OCI-LY7 (cell line): Measurements from ENCODE around the gene UQCC5. TPM values are rescaled to one million over a fixed set of nuclear protein-coding genes. Genes with fewer than 3 reads are reported as not detected.

ENCODE experiments used
- BruUV-seq: library from RNA; stranded (reverse); fragments of 400-500 nt; replicated peaks from 2 replicates; lab custom pipeline; 2021; lab: Mats Ljungman, UMichigan
- CTCF ChIA-PET: fragments of 300-600 bp; sonication (Branson Sonifier 250); formaldehyde crosslinking; loops from one replicate; lab custom pipeline; 2022; ENCODE audit warnings: antibody characterized with exemption; ENCODE audit not compliant: unreplicated experiment; lab: Charles Lee
- POLR2A ChIA-PET: fragments of 300-600 bp; sonication (Branson Sonifier 250); formaldehyde crosslinking; loops from one replicate; lab custom pipeline; 2022; ENCODE audit warnings: antibody characterized with exemption; lab: Charles Lee
- DNase-seq: peaks from one replicate; pipeline ENCODE4 v3.0.0-alpha.2; 2015; ENCODE audit warnings: low spot score
- H2AFZ ChIP-seq: fragments of 200-600 bp; sonication (generic), shearing (Covaris generic); 2 replicates; pipeline ENCODE4 v1.6.1; 2014; ENCODE audit warnings: mild to moderate bottlenecking, antibody characterized with exemption, low read length, moderate library complexity
- H3K27ac ChIP-seq: fragments of 200-600 bp; sonication (generic); 2 replicates; pipeline ENCODE4 v1.5.1; 2014; ENCODE audit warnings: mixed run types, low read depth, mild to moderate bottlenecking, moderate library complexity, low read length, inconsistent platforms; ENCODE audit not compliant: poor library complexity, severe bottlenecking
- H3K36me3 ChIP-seq: fragments of 200-600 bp; sonication (generic); 2 replicates; pipeline ENCODE4 v1.6.1; 2014; ENCODE audit warnings: mild to moderate bottlenecking, antibody characterized with exemption, low read length, moderate library complexity, mixed read lengths; ENCODE audit not compliant: insufficient read depth
- H3K4me1 ChIP-seq: fragments of 200-600 bp; sonication (generic); 2 replicates; pipeline ENCODE4 v1.5.1; 2014; ENCODE audit warnings: mild to moderate bottlenecking, low read length; ENCODE audit not compliant: insufficient read depth, poor library complexity, severe bottlenecking
- H3K4me2 ChIP-seq: fragments of 200-600 bp; sonication (generic); 2 replicates; pipeline ENCODE4 v1.6.1; 2014; ENCODE audit warnings: mild to moderate bottlenecking, low read length
- H3K4me3 ChIP-seq: fragments of 200-600 bp; sonication (generic); 2 replicates; pipeline ENCODE4 v1.5.1; 2014; ENCODE audit warnings: mild to moderate bottlenecking, low read depth, low read length; ENCODE audit not compliant: poor library complexity, severe bottlenecking
- H3K79me2 ChIP-seq: fragments of 200-600 bp; sonication (generic); 2 replicates; pipeline ENCODE4 v1.6.1; 2016; ENCODE audit warnings: low read depth, mild to moderate bottlenecking, low read length, moderate library complexity, mixed read lengths; ENCODE audit not compliant: insufficient read depth
- H3K9me2 ChIP-seq: fragments of 200-600 bp; sonication (generic); 2 replicates; pipeline ENCODE4 v1.6.1; 2016; ENCODE audit warnings: mild to moderate bottlenecking, low read length, mixed read lengths; ENCODE audit not compliant: insufficient read depth
- H3K9me3 ChIP-seq: fragments of 200-600 bp; sonication (generic); 2 replicates; pipeline ENCODE4 v1.6.1; 2014; ENCODE audit warnings: mild to moderate bottlenecking, mixed run types, low read length, mixed read lengths
- H4K20me1 ChIP-seq: fragments of 200-600 bp; sonication (generic); 2 replicates; pipeline ENCODE4 v1.6.1; 2014; ENCODE audit warnings: mild to moderate bottlenecking, antibody characterized with exemption, low read length, moderate library complexity, mixed read lengths; ENCODE audit not compliant: insufficient read depth
- EZH2phosphoT487 ChIP-seq: fragments of 200-600 bp; sonication (generic); IDR thresholded peaks from 2 replicates; pipeline ENCODE4 v1.6.1; 2018; ENCODE audit warnings: low read depth, borderline replicate concordance, mild to moderate bottlenecking, mixed run types, antibody characterized with exemption, low read length, moderate library complexity, mixed read lengths
- intact Hi-C: fragments of 100-400 bp; cut with micrococcal nuclease; formaldehyde crosslinking; loops from one replicate; pipeline ENCODE4 v1.10.0; 2022; ENCODE audit not compliant: unreplicated experiment
- total RNA-seq, 2 experiments: library from RNA; depleted of rRNA in 1 of 2; stranded (reverse); fragments of >200 nt in 1 of 2; shearing (Covaris generic) in 1 of 2; gene quantifications; 2 replicates each; pipeline ENCODE4 v1.2.3, GENCODE V29; 2014 to 2022
- TF ChIP-seq, protein P1 (sequence below): fragments of 200-600 bp; sonication (generic); conservative IDR thresholded peaks from 2 replicates; pipeline ENCODE4 v1.5.1; 2014; ENCODE audit warnings: mild to moderate bottlenecking, antibody characterized with exemption, low read length, moderate library complexity, mixed read lengths

The UQCC5 gene
- total RNA-seq, 2 experiments from 2014 or later: 18.4 to 25.6 TPM

DNA sequence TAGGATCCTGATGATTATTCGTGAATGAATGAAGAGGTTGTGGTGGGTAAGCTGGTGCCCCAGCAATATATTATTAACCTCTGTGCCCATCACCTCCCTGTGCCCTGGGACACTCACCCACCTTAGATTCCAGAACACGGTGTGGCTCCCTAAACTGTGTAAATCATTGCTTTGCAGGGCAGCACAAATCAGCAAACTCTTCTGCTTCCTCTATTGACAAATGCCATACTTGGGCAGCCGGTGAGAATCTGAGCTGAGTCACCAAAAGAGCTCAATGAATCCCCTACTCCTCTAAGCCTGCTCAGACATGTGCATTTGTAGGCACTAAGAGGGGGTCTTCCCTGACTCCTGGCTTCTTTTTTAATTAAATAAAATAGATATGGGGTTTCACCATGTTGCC, 15.7 kb downstream of the UQCC5 start:
- Histone ChIP-seq H3K4me1 (no peaks in the 10 kb centered on the region), H3K27ac (no peak overlapping the region), H3K79me2 (no peaks in the 10 kb centered on the region), H3K36me3 (peaks cover 92% of the 10 kb centered on the region), H3K4me3 (no peak overlapping the region), H3K9me3 (no peaks in the 10 kb centered on the region), H4K20me1 (no peaks in the 10 kb centered on the region), H3K9me2 (no peaks in the 10 kb centered on the region), H2AFZ (no peak overlapping the region), H3K4me2 (no peak overlapping the region)
- intact Hi-C loops: no loop called here
- POLR2A ChIA-PET: interaction anchor here (0.6 to 1.4 kb wide), 4 partner anchors 34 to 219 kb away, joined by 3 read pairs; no protein-coding TSS in a partner anchor
- no peak for DNase-seq
- no TSS peak for BruUV-seq
- CTCF ChIA-PET: no interaction called here
- TF ChIP-seq EZH2phosphoT487: no peak
- TF ChIP-seq, protein P1, sequence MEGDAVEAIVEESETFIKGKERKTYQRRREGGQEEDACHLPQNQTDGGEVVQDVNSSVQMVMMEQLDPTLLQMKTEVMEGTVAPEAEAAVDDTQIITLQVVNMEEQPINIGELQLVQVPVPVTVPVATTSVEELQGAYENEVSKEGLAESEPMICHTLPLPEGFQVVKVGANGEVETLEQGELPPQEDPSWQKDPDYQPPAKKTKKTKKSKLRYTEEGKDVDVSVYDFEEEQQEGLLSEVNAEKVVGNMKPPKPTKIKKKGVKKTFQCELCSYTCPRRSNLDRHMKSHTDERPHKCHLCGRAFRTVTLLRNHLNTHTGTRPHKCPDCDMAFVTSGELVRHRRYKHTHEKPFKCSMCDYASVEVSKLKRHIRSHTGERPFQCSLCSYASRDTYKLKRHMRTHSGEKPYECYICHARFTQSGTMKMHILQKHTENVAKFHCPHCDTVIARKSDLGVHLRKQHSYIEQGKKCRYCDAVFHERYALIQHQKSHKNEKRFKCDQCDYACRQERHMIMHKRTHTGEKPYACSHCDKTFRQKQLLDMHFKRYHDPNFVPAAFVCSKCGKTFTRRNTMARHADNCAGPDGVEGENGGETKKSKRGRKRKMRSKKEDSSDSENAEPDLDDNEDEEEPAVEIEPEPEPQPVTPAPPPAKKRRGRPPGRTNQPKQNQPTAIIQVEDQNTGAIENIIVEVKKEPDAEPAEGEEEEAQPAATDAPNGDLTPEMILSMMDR: no peak

DNA sequence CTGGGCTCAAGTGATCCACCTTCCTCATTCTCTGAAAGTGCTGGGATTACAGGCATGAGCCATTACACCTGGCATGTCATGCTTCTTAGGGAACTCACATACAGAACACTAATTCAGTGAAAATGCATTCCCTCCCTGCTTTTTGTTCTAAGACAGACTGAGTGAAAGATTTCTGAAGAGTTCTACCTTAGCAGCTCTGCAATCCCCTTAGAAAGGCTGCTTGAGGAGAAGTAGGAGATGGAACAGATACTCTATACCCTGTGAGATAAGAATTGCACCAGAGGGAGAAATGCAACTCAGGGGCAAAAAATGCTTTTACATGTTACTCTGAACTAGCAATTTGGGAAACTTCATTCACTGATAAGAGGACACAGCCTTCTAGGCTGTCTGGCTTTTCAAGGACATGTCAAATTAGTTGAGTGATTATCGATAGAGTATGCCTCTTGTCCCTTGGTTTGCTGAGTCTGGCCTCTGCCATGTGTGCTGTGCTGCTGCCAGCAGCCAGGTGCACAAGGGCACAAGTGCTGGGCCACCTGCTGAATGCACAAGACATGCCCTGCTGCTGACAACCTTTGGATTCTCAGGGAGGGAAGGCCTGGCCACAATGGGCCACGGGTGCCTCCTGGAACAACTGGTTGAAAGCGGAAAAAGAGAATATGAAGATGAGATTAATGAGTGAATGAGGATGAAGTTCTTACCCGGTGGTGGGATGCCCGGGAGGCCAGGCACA, 17.8 kb downstream of the UQCC5 start:
- Histone ChIP-seq H3K4me3 (no peak overlapping the region), H3K4me1 (no peaks in the 10 kb centered on the region), H2AFZ (no peak overlapping the region), H4K20me1 (no peaks in the 10 kb centered on the region), H3K9me3 (no peaks in the 10 kb centered on the region), H3K79me2 (no peaks in the 10 kb centered on the region), H3K27ac (no peak overlapping the region), H3K4me2 (no peak overlapping the region), H3K9me2 (no peaks in the 10 kb centered on the region), H3K36me3 (peaks cover 92% of the 10 kb centered on the region)
- intact Hi-C loops: no loop called here
- POLR2A ChIA-PET: interaction anchor here (1.2 kb wide), 1 partner anchor 18 kb away, joined by 3 read pairs; the partner anchor contains the start of gene UQCC5
- TF ChIP-seq, protein P1: no peak
- no peak for TF ChIP-seq EZH2phosphoT487
- CTCF ChIA-PET: no interaction called here
- BruUV-seq: no TSS peak
- DNase-seq: no peak

DNA sequence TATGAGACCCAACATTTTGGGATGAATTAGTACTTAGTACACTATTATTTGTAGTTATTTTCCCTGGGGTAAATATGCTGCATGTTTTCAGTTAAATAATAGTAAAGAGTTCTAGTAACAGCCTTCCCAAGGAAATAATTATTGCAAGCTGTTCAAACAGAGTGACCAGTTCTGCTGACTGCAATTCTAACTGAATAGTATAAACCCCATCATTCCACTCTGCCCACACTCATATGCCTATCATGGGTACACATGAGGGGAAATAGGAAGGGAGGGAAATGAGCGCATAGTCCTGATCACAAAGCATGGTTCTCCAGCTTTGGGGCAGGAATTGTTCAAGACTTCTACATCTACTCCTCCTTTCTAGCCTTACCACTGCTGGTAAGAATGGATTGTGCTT, 18.7 kb downstream of the UQCC5 start:
- H3K4me3 ChIP-seq: no peak overlapping the region
- H2AFZ ChIP-seq: no peak overlapping the region
- ChIA-PET POLR2A (no interaction called here), CTCF (no interaction called here)
- H3K4me1 ChIP-seq: no peaks in the 10 kb centered on the region
- peaks cover 93% of the 10 kb centered on the region for H3K36me3 ChIP-seq
- intact Hi-C loops: no loop called here
- no peak overlapping the region for H3K4me2 ChIP-seq
- H4K20me1 ChIP-seq: no peaks in the 10 kb centered on the region
- no TSS peak for BruUV-seq
- no peak for DNase-seq
- no peaks in the 10 kb centered on the region for H3K9me3 ChIP-seq
- no peaks in the 10 kb centered on the region for H3K9me2 ChIP-seq
- H3K27ac ChIP-seq: no peak overlapping the region
- no peaks in the 10 kb centered on the region for H3K79me2 ChIP-seq
- TF ChIP-seq EZH2phosphoT487: no peak
- TF ChIP-seq, protein P1: no peak
